HG02571 (cell line): Measurements from ENCODE around the gene MYO1D.
"Not testable (repeated sequence)": the region's sequence is repeated elsewhere in the genome, so short reads cannot be mapped to it uniquely, and the experiment has no call there.

Source experiments
- ATAC-seq: cut with Tn5 transposase; IDR thresholded peaks from one replicate; pipeline ENCODE4 v1.9.1; 2021; ENCODE audit warnings: mild to moderate bottlenecking, moderate library complexity; ENCODE audit not compliant: unreplicated experiment

The MYO1D gene

DNA sequence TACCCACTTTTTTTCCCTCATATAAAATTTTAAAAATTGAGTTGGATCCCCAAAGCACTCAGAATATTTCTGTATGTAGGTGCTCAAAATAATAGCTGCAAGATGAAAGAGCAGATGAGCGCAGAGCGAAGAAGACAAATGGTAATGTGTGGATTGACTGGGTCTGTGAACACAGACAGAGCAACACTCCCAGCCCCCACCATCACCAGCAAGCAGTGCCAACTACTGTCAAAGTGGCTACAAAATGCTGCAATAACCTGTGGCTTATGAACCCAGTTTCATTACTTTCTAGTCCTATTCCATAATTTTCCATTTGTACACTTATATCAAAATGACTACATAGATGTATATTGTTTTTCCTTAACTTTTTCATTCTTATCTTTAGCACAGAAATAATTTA is 137.2 kb downstream of the MYO1D start:
- no peak for ATAC-seq

DNA sequence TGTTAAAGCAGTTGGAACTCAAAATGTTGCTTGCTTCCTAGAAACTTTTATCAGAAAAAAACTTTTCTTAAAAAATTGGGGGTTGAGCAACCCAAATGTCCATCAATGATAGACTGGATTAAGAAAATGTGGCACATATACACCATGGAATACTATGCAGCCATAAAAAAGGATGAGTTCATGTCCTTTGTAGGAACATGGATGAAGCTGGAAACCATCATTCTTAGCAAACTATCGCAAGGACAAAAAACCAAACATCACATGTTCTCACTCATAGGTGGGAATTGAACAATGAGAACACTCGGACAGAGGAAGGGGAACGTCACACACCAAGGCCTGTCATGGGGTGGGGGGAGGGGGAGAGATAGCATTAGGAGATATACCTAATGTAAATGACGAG is 137.8 kb downstream of the MYO1D start:
- not testable (repeated sequence) for ATAC-seq

DNA sequence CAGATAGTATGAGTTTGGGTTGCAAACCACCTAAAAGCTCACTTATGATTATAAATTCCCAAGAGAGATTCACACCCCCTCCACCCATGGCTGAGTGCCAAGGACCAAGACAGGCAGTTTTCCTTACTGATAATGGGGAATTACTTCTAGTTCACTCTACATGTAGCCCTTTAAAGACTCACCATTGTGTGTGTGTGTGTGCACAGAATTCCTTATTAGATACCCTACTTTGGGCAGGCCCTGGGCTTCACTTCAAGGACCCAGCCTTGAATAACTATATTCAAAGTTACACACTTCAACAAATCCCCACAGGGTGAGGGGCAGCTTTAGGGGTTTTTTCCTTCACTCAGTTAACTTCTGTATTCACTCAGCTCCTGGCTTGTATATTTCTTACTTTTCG is 143.5 kb downstream of the MYO1D start:
- ATAC-seq, result no peak

DNA sequence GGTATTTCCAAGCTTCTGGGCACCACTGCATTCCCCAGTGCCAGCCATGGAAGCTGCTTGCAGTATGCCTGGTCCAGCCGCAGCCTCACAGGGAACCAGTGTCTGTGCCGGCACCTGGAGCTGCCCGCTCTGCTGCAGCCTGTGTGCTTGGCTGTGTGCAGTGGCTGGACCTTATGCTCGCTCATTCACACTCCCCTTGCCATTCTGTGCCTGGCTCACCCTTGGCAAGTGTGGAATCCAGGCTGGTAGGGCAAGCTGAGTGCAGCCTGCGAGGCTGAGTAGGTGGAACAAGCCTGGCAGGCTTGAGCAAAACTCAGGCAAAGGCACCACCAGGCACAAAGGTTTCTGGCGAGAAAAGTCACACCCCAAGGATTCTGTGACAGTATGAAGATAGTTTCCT is 144.0 kb downstream of the MYO1D start:
- no peak for ATAC-seq

DNA sequence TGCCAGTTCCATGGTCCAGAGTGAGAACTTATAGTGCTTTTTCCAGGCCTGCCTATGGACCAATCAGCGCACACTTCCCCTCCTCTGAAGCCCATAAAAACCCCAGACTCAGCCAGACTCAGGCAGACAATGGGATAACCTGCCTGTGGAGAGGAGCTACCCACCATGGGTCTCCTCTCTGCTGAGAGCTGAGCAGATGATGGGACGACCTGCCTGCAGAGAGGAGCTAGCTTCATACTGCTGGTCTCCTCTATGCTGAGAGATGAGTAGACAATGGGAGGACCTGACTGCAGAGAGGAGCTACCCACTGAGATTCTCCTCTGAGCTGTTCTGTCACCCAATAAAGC is 144.7 kb downstream of the MYO1D start:
- ATAC-seq, result no peak

DNA sequence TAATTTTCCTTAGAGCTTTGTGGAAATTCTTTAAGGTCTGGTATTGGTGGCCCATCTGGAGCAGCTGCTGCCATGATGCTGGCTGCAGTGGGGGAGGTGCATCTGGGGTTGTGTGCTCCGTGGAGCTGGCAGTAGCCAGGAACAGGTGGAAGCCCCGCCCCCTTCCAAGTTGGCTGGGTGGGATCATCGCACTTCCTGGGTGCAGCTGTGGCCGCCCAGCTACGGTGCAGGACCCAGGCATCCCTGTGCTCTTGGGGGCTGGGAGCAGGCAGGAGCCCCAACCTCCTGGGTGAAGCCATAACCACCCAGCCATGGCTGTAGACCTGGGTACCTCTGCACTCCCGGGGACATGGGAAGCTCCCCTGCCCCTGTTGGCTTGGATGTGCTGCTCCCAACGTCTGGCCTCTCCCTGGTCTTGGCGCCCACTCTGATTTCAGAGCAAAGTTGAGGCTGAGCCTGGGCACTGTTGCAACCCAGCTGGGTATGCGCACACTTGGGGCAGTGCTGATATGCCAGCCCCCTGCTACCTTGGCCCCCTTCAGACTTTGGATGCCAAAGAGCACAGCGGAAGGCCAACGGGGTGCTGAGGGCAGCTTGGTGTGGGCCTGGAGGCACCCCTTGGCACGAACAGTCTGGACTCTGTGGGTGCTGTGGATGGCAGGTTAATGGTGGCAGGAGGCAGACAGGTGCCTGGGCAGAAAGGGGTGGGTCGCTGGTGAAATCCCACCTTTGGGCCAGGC is 145.2 kb downstream of the MYO1D start:
- no peak for ATAC-seq

DNA sequence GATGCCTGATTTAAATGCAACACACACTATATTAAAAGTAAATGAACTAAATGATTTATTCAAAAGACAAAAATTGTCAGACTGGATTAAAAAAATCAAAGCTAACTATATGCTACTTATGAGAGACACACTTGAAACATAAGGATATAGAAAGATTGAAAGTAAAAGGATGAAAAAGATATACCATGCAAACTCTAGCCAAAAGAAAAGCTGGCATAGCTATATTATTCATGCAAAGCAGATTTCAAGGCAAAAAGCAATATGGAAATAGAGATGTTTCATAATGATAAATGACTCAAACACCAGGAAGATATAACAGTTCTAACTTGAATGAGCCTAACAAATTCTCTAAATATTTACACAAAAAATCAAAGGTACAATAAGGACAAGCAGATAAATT is 149.2 kb downstream of the MYO1D start:
- ATAC-seq, result no peak

DNA sequence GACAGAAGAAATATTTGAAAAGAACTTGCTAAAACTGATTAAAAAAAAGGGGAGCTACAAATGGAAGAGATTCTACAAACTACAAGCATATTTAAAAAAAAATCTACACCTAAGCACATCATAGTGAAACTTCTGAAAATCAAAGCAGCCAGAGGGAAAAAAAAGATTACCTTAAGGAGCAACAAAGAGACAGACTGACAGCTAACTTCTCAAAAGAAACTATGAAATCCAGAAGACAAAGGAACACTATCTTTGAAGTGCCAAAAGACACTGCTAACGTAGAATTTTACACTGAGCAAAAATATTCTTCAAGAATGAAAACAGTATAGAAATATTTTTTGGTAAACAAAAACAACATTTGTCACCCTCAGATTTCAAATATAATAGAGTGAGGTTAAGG is 151.2 kb downstream of the MYO1D start:
- ATAC-seq, result no peak

DNA sequence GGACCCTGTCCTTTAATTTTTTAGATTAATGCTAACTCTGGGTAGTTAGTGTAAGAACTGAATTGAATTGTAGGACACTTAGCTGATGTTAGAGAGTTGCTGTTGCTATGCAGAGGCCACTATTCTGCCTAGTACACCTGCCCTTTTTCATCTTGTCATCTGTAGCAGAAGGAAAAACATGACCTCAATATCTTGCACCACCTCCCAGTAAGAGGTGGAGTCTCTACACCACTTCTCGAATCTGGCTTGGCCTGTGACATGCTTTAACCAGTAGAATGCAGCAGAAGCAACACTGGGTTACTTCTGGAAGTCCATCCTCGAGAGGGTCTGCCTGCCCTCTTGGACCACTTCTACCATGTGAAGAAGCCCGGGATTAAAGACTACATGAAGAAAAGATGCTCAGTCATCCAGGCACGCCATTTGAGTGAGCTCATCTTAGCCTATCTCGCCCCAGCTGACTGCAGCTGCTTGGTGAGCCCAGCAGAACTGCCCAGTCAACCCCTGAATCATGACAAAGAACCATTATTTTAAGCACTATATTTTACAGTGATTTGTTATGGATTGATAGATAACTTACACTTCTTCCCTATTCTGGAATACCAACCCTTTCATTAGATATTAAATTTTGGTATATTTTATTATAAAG is 153.5 kb downstream of the MYO1D start:
- no peak for ATAC-seq

DNA sequence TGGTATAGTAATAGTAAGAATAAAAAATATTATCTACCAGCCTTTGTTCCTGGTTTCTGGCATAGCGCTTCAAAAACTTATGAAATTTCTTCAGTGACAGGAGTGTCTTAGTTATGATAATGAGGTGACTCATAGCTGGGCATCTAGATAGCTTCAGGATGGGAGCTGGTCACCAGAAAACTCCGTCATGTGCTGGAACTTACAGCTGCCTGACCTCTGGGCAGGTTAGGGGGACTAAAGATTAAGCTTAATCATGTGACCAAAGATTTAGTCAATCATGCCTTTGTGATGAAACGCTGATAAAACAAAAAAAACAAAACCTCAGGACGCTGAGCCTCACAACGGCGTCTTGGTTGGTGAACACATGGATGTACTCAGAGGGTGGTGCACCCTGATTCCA is 154.2 kb downstream of the MYO1D start:
- no peak for ATAC-seq

DNA sequence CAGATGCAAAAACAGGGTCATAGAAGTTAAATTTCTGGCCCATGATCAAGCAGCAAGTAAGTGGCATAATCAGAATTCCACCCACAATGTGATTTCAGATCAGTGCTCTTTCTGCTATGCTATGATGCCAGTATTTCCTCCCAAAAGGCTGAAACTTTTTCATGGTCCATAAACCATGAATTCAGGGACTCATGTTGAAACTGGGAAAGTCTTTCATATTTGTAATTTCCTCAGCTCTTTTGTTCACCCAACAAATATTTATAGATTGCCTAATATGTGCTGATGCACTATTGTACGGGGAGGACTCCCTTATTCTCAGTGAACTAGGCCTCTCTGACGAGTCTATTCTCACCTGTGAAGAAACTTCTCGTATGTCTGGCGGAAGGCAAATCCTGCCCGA is 156.3 kb downstream of the MYO1D start:
- ATAC-seq, result no peak

DNA sequence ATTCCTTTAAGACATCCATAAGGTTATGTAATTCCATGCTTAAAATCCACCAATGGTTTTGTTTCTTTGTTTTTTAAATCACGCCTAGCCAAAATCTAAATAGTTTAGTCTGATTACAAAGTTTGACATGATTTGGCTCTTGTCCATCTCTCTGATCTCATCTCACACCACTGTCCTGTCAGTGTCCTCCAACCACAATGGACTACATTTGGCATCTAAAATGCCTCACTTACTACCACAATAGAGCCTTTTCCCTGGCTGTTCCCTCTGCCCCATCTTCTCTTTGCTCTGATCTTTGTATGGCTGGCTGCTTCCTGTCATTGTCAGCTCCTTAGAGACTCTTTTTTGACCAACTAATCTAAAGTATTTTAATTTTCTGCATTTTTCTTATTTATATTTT is 157.2 kb downstream of the MYO1D start:
- ATAC-seq, result no peak

DNA sequence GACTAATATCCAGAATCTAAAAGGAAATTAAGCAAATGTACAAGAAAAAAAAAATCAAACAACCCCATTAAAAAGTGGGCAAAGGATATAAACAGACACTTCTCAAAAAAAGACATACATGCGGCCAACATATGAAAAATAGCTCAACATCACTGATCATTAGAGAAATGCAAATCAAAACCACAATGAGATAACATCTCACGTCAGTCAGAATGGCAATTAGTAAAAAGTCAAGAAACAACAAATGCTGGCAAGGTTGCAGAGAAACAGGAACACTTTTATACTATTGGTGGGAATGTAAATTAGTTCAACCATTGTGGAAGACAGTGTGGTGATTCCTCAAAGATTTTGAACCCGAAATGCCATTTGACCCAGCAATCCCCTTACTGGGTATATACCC is 162.0 kb downstream of the MYO1D start:
- ATAC-seq, result not testable (repeated sequence)

DNA sequence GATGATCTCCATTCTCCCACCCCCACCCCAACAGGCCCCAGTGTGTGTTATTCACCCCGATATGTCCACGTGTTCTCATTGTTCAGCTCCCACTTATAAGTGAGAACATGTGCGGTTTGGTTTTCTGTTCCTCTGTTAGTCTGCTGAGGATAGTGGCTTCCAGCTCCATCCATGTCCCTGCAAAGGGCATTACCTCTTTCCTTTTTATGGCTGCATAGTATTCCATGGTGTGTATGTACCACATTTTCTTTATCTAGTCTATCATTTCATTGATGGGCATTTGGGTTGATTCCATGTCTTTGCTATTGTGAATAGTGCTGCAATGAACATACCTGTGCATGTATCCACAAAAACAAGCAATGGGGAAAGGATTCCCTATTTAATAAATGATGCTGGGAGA is 162.7 kb downstream of the MYO1D start:
- not testable (repeated sequence) for ATAC-seq

DNA sequence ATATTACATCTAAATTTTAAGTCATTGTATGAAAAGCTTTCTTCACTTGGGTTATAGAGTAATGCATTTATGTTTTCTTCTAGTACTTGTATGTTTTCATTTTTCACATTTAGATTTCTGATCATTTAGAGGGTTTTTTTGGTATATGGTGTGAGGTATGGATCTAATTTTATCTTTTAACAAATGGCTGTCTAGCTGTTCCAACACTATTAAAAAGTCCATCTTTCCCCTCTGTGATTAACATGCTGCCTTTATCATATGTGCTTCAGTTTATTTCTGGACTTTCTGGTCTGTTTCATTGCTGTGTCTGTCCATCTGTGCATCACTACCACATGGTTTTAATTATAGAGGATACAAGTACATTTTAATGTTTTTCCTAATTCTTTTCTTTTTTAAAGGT is 163.8 kb downstream of the MYO1D start:
- no peak for ATAC-seq

DNA sequence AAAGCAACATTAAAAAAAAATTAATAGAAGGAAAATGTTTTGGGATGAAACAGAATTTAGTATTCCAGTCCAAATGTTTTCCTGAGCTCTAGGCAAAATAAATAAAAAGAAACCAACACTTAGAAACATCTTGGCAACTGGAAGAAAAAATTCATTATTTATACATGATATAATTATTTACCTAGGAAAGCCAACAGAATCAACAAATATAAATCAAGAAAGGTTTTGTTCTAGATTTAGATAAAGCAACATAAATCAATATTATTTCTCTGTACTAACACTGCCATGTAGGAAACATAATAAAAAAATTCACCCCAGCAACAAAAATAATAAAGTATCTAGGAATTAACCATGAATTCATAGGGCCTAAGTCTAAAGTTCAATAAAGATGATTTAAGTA is 167.4 kb downstream of the MYO1D start:
- ATAC-seq, result no peak

DNA sequence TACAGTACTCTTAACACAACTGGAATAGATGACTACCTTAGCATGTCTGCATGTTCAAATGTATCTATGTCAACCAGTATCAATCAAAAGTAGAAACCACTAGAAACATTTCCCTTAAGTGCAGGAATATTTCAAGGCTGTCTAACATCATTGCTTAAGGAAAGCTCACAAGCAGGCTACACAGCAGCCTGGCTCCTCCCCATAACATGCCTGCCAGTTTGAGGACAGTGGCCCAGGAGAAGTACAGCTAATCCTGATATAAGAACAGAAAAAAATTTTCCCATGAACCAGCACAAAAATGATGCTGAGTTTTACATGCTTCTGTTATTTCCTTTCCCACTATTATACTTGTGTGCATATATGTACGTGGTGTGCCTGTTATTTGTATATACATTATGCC is 175.1 kb downstream of the MYO1D start:
- no peak for ATAC-seq

DNA sequence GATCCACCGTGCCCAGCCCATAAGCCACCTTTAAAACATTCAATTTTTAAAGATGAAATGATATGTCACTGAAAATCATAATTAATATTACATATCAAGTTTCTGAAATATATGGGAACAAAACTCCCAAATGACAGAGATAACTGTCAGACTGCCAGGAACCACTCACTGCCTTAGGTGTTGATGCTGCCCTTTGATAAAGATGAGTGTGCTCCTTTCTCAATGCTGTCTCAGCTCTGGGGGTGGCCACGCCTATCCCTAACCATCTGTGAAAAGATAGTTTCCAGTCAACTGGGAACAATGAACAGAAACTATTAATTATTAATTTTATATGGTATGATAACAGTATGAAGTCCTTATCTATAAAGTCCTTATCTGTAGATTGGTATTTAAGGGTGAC is 177.7 kb downstream of the MYO1D start:
- no peak for ATAC-seq

DNA sequence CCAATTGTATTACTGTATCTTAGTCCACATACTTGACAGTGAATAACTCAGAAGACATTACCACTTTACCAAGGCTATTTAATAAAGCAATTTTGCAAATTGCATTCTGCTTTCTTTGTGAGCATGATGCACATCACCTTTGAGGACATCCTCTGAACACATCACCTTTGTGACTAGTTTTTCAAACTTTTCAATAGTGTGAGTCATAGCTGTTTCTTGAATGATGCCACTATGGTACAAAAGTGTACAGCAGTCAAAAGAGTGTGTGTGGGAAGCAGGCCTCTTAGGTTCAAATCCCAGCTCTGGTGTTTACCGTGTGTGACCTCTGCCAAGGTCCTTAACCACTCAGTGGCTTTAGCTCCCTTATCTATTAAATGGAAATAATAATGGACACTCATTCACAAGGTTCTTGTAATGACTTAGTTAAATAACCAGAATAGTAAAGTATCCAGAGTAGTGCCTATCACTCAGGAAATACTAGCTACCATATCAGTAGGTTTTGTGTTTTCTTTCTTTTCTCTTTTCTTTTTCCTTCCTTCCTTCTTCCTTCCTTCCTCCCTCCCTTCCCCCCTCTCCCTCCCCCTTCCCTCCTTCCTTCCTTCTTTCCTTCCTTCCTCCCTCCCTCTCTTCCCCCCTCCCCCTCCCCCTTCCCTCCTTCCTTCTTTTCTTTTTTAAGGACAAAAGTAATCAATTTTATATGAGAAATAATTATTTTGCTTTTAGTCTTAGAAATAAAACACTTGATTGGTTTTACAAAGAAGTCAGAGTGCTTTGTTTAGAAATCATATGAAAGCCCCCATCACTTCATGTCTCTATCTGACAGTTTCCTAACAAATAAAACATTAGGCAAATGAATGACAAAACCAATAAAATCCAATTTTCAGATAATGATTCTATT is 178.9 kb downstream of the MYO1D start:
- ATAC-seq, result no peak

DNA sequence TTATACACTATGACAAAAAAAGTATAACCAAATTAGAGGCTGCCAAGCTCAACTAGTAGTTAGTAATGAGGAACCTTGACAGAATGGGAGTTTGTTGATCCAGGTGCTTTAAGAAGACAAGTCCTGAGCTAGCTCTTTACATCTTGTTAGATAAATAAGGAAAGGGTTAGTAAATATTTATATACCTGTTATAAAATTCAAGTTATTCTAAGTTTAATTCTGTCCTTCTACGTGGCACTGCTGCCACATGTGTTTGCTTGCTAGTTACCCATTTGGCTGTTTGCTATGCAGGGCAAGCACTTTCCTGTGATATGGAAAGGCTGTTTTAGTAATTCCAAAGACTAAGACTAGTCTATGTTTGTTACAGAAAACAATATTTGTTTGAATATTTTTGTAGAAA is 180.5 kb downstream of the MYO1D start:
- ATAC-seq, result no peak

DNA sequence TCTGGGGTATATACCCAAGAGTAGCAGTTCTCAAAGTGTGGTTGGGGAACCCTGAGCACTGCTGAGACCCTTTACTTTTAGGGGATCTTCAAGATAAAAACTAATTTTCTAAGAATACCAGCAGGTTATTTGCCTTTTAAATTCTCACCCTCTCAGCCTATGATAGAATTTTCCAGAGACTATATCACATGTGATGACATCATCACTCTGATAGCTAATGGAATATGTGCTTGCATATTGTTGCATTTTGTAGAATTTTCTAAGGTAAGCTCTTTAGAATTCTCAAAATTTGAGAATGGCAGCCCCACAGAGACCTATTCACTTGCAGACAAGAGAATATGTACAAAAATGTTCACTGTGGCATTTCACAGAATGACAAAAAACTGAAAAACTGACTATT is 181.1 kb downstream of the MYO1D start:
- ATAC-seq, result no peak
